Epithelial cell of proximal tubule (primary cell): ENCODE results near the gene KRT15. TPM values are rescaled to one million over a fixed set of nuclear protein-coding genes. Genes with fewer than 3 reads are reported as not detected.

Experiments
- DNase-seq: peaks from one replicate; pipeline ENCODE4 v3.0.0-alpha.2; 2011; ENCODE audit warnings: low read depth
- H3K4me3 ChIP-seq: 2 replicates; pipeline ENCODE4 v1.5.1; 2011; ENCODE audit warnings: low read depth, mild to moderate bottlenecking, low read length
- CTCF ChIP-seq: conservative IDR thresholded peaks from 2 replicates; pipeline ENCODE4 v1.5.1; 2012; ENCODE audit warnings: low read depth, mild to moderate bottlenecking, low read length
- total RNA-seq: library from RNA; depleted of rRNA; stranded (reverse); fragments of >200 nt; gene quantifications from 2 replicates; pipeline ENCODE4 v1.2.3, GENCODE V29; 2015

Gene KRT15
- total RNA-seq, 1 donor from 2014 or later: 4.6 TPM

GRCh38 chr17:41504246-41504977 is 14.3 kb downstream of the KRT15 start:
- no peak for TF ChIP-seq CTCF
- DNase-seq: no peak
- no peak overlapping the region for H3K4me3 ChIP-seq

GRCh38 chr17:41503202-41503601 is 15.5 kb downstream of the KRT15 start:
- no peak for DNase-seq
- no peak for TF ChIP-seq CTCF
- no peak overlapping the region for H3K4me3 ChIP-seq

GRCh38 chr17:41500131-41500911 is 18.4 kb downstream of the KRT15 start:
- H3K4me3 ChIP-seq: no peak overlapping the region
- no peak for TF ChIP-seq CTCF
- no peak for DNase-seq

- H3K4me3 ChIP-seq: no peak overlapping the region
- no peak for DNase-seq
- TF ChIP-seq CTCF: no peak
Measured at GRCh38 chr17:41499714-41500113, 19.0 kb downstream of the KRT15 start.

GRCh38 chr17:41498276-41498675 is 20.4 kb downstream of the KRT15 start:
- no peak for DNase-seq
- TF ChIP-seq CTCF: no peak
- H3K4me3 ChIP-seq: no peak overlapping the region

GRCh38 chr17:41496803-41497484 is 21.7 kb downstream of the KRT15 start:
- peak; percentile 93 for TF ChIP-seq CTCF
- peak; percentile 52 for DNase-seq
- no peak overlapping the region for H3K4me3 ChIP-seq
